ENCODE results near the gene NEK6. TPM values are rescaled to one million over a fixed set of nuclear protein-coding genes. Genes with fewer than 3 reads are reported as not detected.
A peak's percentile ranks its signal among the peaks of the same experiment; 100 is the strongest.

The NEK6 gene
- total and polyA plus RNA-seq, 8 donors, result 38.4 to 132 (median 45.0) TPM

- H3K9me3 ChIP-seq, result no peaks in the 10 kb centered on the region
- peaks cover 35 to 75% of the 10 kb centered on the region in 2 donors for H3K4me1 ChIP-seq
- H3K36me3 ChIP-seq, result peaks cover 0 to 36% of the 10 kb centered on the region in 2 donors
- DNase-seq, result no peak
- no peak for ATAC-seq
- H3K27ac ChIP-seq, result peak overlapping the region; percentile 25 to 44
- no peak for TF ChIP-seq CTCF (IDR thresholded peaks at IDR 0.05)
- no peak overlapping the region for H3K4me3 ChIP-seq
- intact Hi-C loops (cut with DNase I), result no loop called here
- H3K27me3 ChIP-seq, result no peaks in the 10 kb centered on the region
Observed at GRCh38 chr9:124296796-124297550, 39.2 kb downstream of the NEK6 start.

GRCh38 chr9:124297551-124297901 lies 39.8 kb downstream of the NEK6 start:
- Histone ChIP-seq H3K4me3 (no peak overlapping the region), H3K4me1 (peaks cover 31 to 70% of the 10 kb centered on the region in 2 donors), H3K27ac (peak overlapping the region; percentile 25 to 44), H3K36me3 (peaks cover 0 to 38% of the 10 kb centered on the region in 2 donors), H3K9me3 (no peaks in the 10 kb centered on the region), H3K27me3 (no peaks in the 10 kb centered on the region)
- intact Hi-C loops (cut with DNase I), result no loop called here
- ATAC-seq (peak; percentile 68), DNase-seq (peak in 3 of 4 donors; percentile 67 to 80 (median 77))
- no peak for TF ChIP-seq CTCF (IDR thresholded peaks at IDR 0.05)

- Histone ChIP-seq H3K27ac (no peak overlapping the region), H3K4me3 (no peak overlapping the region), H3K9me3 (no peaks in the 10 kb centered on the region), H3K4me1 (peaks cover 31 to 64% of the 10 kb centered on the region in 2 donors), H3K27me3 (no peaks in the 10 kb centered on the region), H3K36me3 (peaks cover 0 to 38% of the 10 kb centered on the region in 2 donors)
- ATAC-seq, result no peak
- DNase-seq, result no peak
- intact Hi-C loops (cut with DNase I), result no loop called here
- no peak for TF ChIP-seq CTCF (IDR thresholded peaks at IDR 0.05)
Observed at GRCh38 chr9:124297915-124298645, 40.3 kb downstream of the NEK6 start.

- H3K4me3 ChIP-seq, result no peak overlapping the region
- peaks cover 26 to 57% of the 10 kb centered on the region in 2 donors for H3K4me1 ChIP-seq
- no peak for TF ChIP-seq CTCF (IDR thresholded peaks at IDR 0.05)
- H3K27me3 ChIP-seq, result no peaks in the 10 kb centered on the region
- ATAC-seq, result no peak
- H3K36me3 ChIP-seq, result peaks cover 0 to 38% of the 10 kb centered on the region in 2 donors
- H3K9me3 ChIP-seq, result no peaks in the 10 kb centered on the region
- no peak overlapping the region for H3K27ac ChIP-seq
- intact Hi-C loops (cut with DNase I), result no loop called here
- DNase-seq, result no peak
Observed at GRCh38 chr9:124298646-124299235, 41.0 kb downstream of the NEK6 start.

Data from left lung (tissue), 10 donors.